NCI-H460 (cell line): ENCODE data around the gene INA. TPM values are rescaled to one million over a fixed set of nuclear protein-coding genes. Genes with fewer than 3 reads are reported as not detected.
"Not testable (repeated sequence)": the region's sequence is repeated elsewhere in the genome, so short reads cannot be mapped to it uniquely, and the experiment has no call there.

Experiments used
- DNase-seq: peaks from one replicate; pipeline ENCODE4 v3.0.0-alpha.2; 2016; ENCODE audit warnings: low read depth; ENCODE audit errors: extremely low read depth
- polyA plus RNA-seq: library from polyadenylated mRNA; depleted of rRNA; stranded (reverse); fragments of >200 nt; gene quantifications from 2 replicates; pipeline ENCODE4 v1.2.3, GENCODE V29; 2014; cell fraction: nucleus; rRNA removed
- total RNA-seq: library from RNA; depleted of rRNA; stranded (reverse); fragments of >200 nt; shearing (Covaris generic); gene quantifications from 2 replicates; pipeline ENCODE4 v1.2.3, GENCODE V29; 2014; rRNA removed

INA gene
- not detected in 2 replicates for total RNA-seq
- not detected in 2 replicates for polyA plus RNA-seq

- no peak for DNase-seq
Measured at GRCh38 chr10:103276896-103277712, at the start of gene INA. TSS of gene INA (plus strand) at chr10:103277138. CDS start at chr10:103277212, 74 bp downstream.

- DNase-seq = no peak
Measured at GRCh38 chr10:103227416-103227815, 49.5 kb upstream of the INA start.

GRCh38 chr10:103231047-103231551 is 45.8 kb upstream of the INA start:
- peak; percentile 90 for DNase-seq

- DNase-seq = no peak
Measured at GRCh38 chr10:103232131-103232673, 44.7 kb upstream of the INA start.

GRCh38 chr10:103232772-103233488 is 44.0 kb upstream of the INA start:
- DNase-seq = no peak

GRCh38 chr10:103235775-103236174 is 41.2 kb upstream of the INA start:
- no peak for DNase-seq

GRCh38 chr10:103238506-103239252 is 38.3 kb upstream of the INA start:
- DNase-seq = peak; percentile 98

- DNase-seq = peak; percentile 91
Measured at GRCh38 chr10:103241262-103242011, 35.5 kb upstream of the INA start.

GRCh38 chr10:103244666-103245271 is 32.2 kb upstream of the INA start:
- DNase-seq = peak; percentile 85

- not testable (repeated sequence) for DNase-seq
Measured at GRCh38 chr10:103245587-103245986, 31.4 kb upstream of the INA start, which contains the start of gene RPEL1. TSS of gene RPEL1 (plus strand) at chr10:103245887. CDS start at chr10:103245997, 110 bp downstream.

GRCh38 chr10:103246324-103246723 is 30.6 kb upstream of the INA start:
- no peak for DNase-seq

GRCh38 chr10:103254113-103254512 is 22.8 kb upstream of the INA start:
- DNase-seq = no peak

GRCh38 chr10:103254538-103255325 is 22.2 kb upstream of the INA start:
- DNase-seq = no peak

GRCh38 chr10:103256613-103257012 is 20.3 kb upstream of the INA start:
- DNase-seq = no peak

- no peak for DNase-seq
Measured at GRCh38 chr10:103257812-103258211, 19.1 kb upstream of the INA start.

GRCh38 chr10:103258928-103259327 is 18.0 kb upstream of the INA start:
- not testable (repeated sequence) for DNase-seq

GRCh38 chr10:103259989-103260388 is 16.9 kb upstream of the INA start:
- DNase-seq = no peak

- no peak for DNase-seq
Measured at GRCh38 chr10:103262229-103262628, 14.7 kb upstream of the INA start.
